Stimulated activated naive CD8-positive, alpha-beta T cell treated with anti-CD3 and anti-CD28 coated beads, Interleukin-15, Interleukin-2, amounts not matched to agents 100 ng/mL and 50 ng/mL, for 24 hours (primary cell): ENCODE results near the gene NAA20.

Source experiments
- H3K27ac Mint-ChIP-seq: one replicate; pipeline ENCODE4 v1.8.0; 2021; ENCODE audit warnings: mild to moderate bottlenecking, mixed read lengths
- H3K27me3 Mint-ChIP-seq: one replicate; pipeline ENCODE4 v1.8.0; 2021; ENCODE audit warnings: mixed read lengths
- H3K36me3 Mint-ChIP-seq: one replicate; pipeline ENCODE4 v1.8.0; 2021; ENCODE audit warnings: low read depth, mixed read lengths
- H3K4me1 Mint-ChIP-seq: one replicate; pipeline ENCODE4 v1.8.0; 2021; ENCODE audit warnings: low read depth, mixed read lengths
- H3K4me3 Mint-ChIP-seq: one replicate; pipeline ENCODE4 v1.8.0; 2021; ENCODE audit warnings: mild to moderate bottlenecking, mixed read lengths
- H3K9me3 Mint-ChIP-seq: one replicate; pipeline ENCODE4 v1.8.0; 2021; ENCODE audit warnings: mixed read lengths

Gene NAA20

GRCh38 chr20:20022498-20022897 is 5.3 kb downstream of the NAA20 start:
- Mint-ChIP-seq H3K27ac (peak overlapping the region; percentile 59), H3K36me3 (peaks cover 63% of the 10 kb centered on the region)

GRCh38 chr20:20023395-20023794 is 6.2 kb downstream of the NAA20 start:
- Mint-ChIP-seq H3K4me1 (peaks cover 36% of the 10 kb centered on the region), H3K9me3 (no peaks in the 10 kb centered on the region), H3K4me3 (no peak overlapping the region), H3K27me3 (no peaks in the 10 kb centered on the region), H3K36me3 (peaks cover 65% of the 10 kb centered on the region), H3K27ac (no peak overlapping the region)

More at GRCh38 chr20:20022498-20022897, 5.3 kb downstream of the NAA20 start:
- Mint-ChIP-seq H3K9me3 (no peaks in the 10 kb centered on the region), H3K4me3 (no peak overlapping the region), H3K27me3 (no peaks in the 10 kb centered on the region), H3K4me1 (peaks cover 41% of the 10 kb centered on the region)

- H3K36me3 Mint-ChIP-seq = peaks cover 62% of the 10 kb centered on the region
- H3K9me3 Mint-ChIP-seq = no peaks in the 10 kb centered on the region
- H3K27me3 Mint-ChIP-seq = no peaks in the 10 kb centered on the region
- H3K27ac Mint-ChIP-seq = no peak overlapping the region
- no peak overlapping the region for H3K4me3 Mint-ChIP-seq
- peaks cover 21% of the 10 kb centered on the region for H3K4me1 Mint-ChIP-seq
These were observed 7.8 kb downstream of the NAA20 start for GRCh38 chr20:20024942-20025341.

GRCh38 chr20:20027284-20027683 is 10.1 kb downstream of the NAA20 start:
- H3K36me3 Mint-ChIP-seq = peaks cover 60% of the 10 kb centered on the region
- H3K4me3 Mint-ChIP-seq = no peak overlapping the region
- H3K27ac Mint-ChIP-seq = no peak overlapping the region
- H3K9me3 Mint-ChIP-seq = no peaks in the 10 kb centered on the region
- no peaks in the 10 kb centered on the region for H3K27me3 Mint-ChIP-seq
- H3K4me1 Mint-ChIP-seq = no peaks in the 10 kb centered on the region

- Mint-ChIP-seq H3K4me3 (no peak overlapping the region), H3K27ac (no peak overlapping the region), H3K9me3 (no peaks in the 10 kb centered on the region), H3K4me1 (no peaks in the 10 kb centered on the region), H3K27me3 (no peaks in the 10 kb centered on the region), H3K36me3 (peaks cover 74% of the 10 kb centered on the region)
These were observed 14.6 kb downstream of the NAA20 start for GRCh38 chr20:20031790-20032189.

- peaks cover 76% of the 10 kb centered on the region for H3K36me3 Mint-ChIP-seq
- no peak overlapping the region for H3K27ac Mint-ChIP-seq
These were observed 17.3 kb downstream of the NAA20 start for GRCh38 chr20:20034486-20034885.

GRCh38 chr20:20036756-20037155 is 19.6 kb downstream of the NAA20 start:
- no peaks in the 10 kb centered on the region for H3K4me1 Mint-ChIP-seq
- H3K4me3 Mint-ChIP-seq = no peak overlapping the region
- H3K27me3 Mint-ChIP-seq = no peaks in the 10 kb centered on the region
- H3K27ac Mint-ChIP-seq = peak overlapping the region; percentile 67
- H3K9me3 Mint-ChIP-seq = no peaks in the 10 kb centered on the region
- peaks cover 81% of the 10 kb centered on the region for H3K36me3 Mint-ChIP-seq

More at GRCh38 chr20:20034486-20034885, 17.3 kb downstream of the NAA20 start:
- Mint-ChIP-seq H3K4me3 (no peak overlapping the region), H3K4me1 (no peaks in the 10 kb centered on the region), H3K27me3 (no peaks in the 10 kb centered on the region), H3K9me3 (no peaks in the 10 kb centered on the region)

GRCh38 chr20:20037960-20038359 is 20.8 kb downstream of the NAA20 start:
- H3K4me1 Mint-ChIP-seq = no peaks in the 10 kb centered on the region
- H3K9me3 Mint-ChIP-seq = no peaks in the 10 kb centered on the region
- peaks cover 79% of the 10 kb centered on the region for H3K36me3 Mint-ChIP-seq
- no peaks in the 10 kb centered on the region for H3K27me3 Mint-ChIP-seq
- no peak overlapping the region for H3K27ac Mint-ChIP-seq
- no peak overlapping the region for H3K4me3 Mint-ChIP-seq

- Mint-ChIP-seq H3K9me3 (no peaks in the 10 kb centered on the region), H3K4me3 (no peak overlapping the region), H3K4me1 (no peaks in the 10 kb centered on the region), H3K27me3 (no peaks in the 10 kb centered on the region), H3K27ac (no peak overlapping the region), H3K36me3 (peaks cover 82% of the 10 kb centered on the region)
These were observed 21.4 kb downstream of the NAA20 start for GRCh38 chr20:20038586-20038985.

GRCh38 chr20:20039752-20040387 is 22.7 kb downstream of the NAA20 start:
- Mint-ChIP-seq H3K4me1 (no peaks in the 10 kb centered on the region), H3K4me3 (no peak overlapping the region), H3K27ac (no peak overlapping the region), H3K36me3 (peaks cover 83% of the 10 kb centered on the region), H3K27me3 (no peaks in the 10 kb centered on the region), H3K9me3 (no peaks in the 10 kb centered on the region)

GRCh38 chr20:20051767-20052073 is 34.6 kb downstream of the NAA20 start:
- Mint-ChIP-seq H3K27me3 (peaks cover 7% of the 10 kb centered on the region), H3K4me3 (peak overlapping the region; percentile 100), H3K9me3 (no peaks in the 10 kb centered on the region), H3K36me3 (peaks cover 33% of the 10 kb centered on the region), H3K27ac (peak overlapping the region; percentile 98), H3K4me1 (peaks cover 23% of the 10 kb centered on the region)

- H3K4me3 Mint-ChIP-seq = peak within 1 kb of the TSS; percentile 100
- H3K27ac Mint-ChIP-seq = peak within 1 kb of the TSS; percentile 98
- peaks cover 23% of the 10 kb centered on the region for H3K4me1 Mint-ChIP-seq
These were observed 35.2 kb downstream of the NAA20 start, which contains the start of the genes CFAP61 and CRNKL1 for GRCh38 chr20:20052074-20052970. Gene CFAP61 (plus strand): TSS chr20:20052532. CDS start chr20:20056654, 4,122 bp downstream. Gene CRNKL1 (minus strand): TSS chr20:20052466. CDS start chr20:20052342, 124 bp downstream.

GRCh38 chr20:20060234-20060998 is 43.3 kb downstream of the NAA20 start:
- H3K4me1 Mint-ChIP-seq = no peaks in the 10 kb centered on the region
- no peaks in the 10 kb centered on the region for H3K9me3 Mint-ChIP-seq
- no peak overlapping the region for H3K4me3 Mint-ChIP-seq
- H3K27me3 Mint-ChIP-seq = peaks cover 26% of the 10 kb centered on the region
- no peak overlapping the region for H3K27ac Mint-ChIP-seq
- no peaks in the 10 kb centered on the region for H3K36me3 Mint-ChIP-seq

More at GRCh38 chr20:20052074-20052970, 35.2 kb downstream of the NAA20 start, which contains the start of the genes CFAP61 and CRNKL1:
- H3K36me3 Mint-ChIP-seq = peaks cover 30% of the 10 kb centered on the region
- H3K27me3 Mint-ChIP-seq = peaks cover 7% of the 10 kb centered on the region
- no peaks in the 10 kb centered on the region for H3K9me3 Mint-ChIP-seq

- Mint-ChIP-seq H3K9me3 (no peaks in the 10 kb centered on the region), H3K27me3 (peaks cover 26% of the 10 kb centered on the region), H3K36me3 (no peaks in the 10 kb centered on the region), H3K4me1 (no peaks in the 10 kb centered on the region), H3K4me3 (no peak overlapping the region), H3K27ac (no peak overlapping the region)
These were observed 47.0 kb downstream of the NAA20 start for GRCh38 chr20:20063941-20064702.
